HEK293 (cell line): Measurements from ENCODE around the gene GNB1.

Source experiments
- CTCF ChIP-seq: fragments of 450-650 bp; formaldehyde crosslinking; IDR thresholded peaks from 2 replicates; pipeline ENCODE4 v1.5.1; 2016; ENCODE audit warnings: missing biosample characterization, missing genetic modification characterization
- KLF10 ChIP-seq: fragments of 450-650 bp; IDR thresholded peaks from 2 replicates; pipeline ENCODE4 v1.5.1; 2018; ENCODE audit warnings: missing biosample characterization, mild to moderate bottlenecking, missing genetic modification characterization
- KLF8 ChIP-seq: fragments of 450-650 bp; formaldehyde crosslinking; IDR thresholded peaks from 2 replicates; pipeline ENCODE4 v1.5.1; 2016; ENCODE audit warnings: missing biosample characterization, missing genetic modification characterization
- TCF7L2 ChIP-seq: IDR thresholded peaks from 2 replicates; pipeline ENCODE4 v1.6.1; 2011; ENCODE audit warnings: low read depth, mild to moderate bottlenecking, inconsistent platforms, low read length, moderate library complexity, borderline replicate concordance
- ZNF169 ChIP-seq: fragments of 450-650 bp; formaldehyde crosslinking; IDR thresholded peaks from 2 replicates; pipeline ENCODE4 v1.5.1; 2016; ENCODE audit warnings: missing biosample characterization, missing genetic modification characterization
- ZNF174 ChIP-seq: fragments of 450-650 bp; formaldehyde crosslinking; IDR thresholded peaks from 2 replicates; pipeline ENCODE4 v1.5.0; 2017; ENCODE audit warnings: missing biosample characterization, mild to moderate bottlenecking, missing genetic modification characterization

GRCh38 chr1:1754051-1754815, 136.7 kb downstream of the GNB1 start:
- no peak for TF ChIP-seq TCF7L2
- no peak for TF ChIP-seq KLF8 (tag by site-specific recombination)
- TF ChIP-seq ZNF169 (tag by site-specific recombination), result no peak
- no peak for TF ChIP-seq ZNF174 (tag by site-specific recombination)
- no peak for TF ChIP-seq KLF10 (tag by site-specific recombination)
- no peak for TF ChIP-seq CTCF (tag by site-specific recombination)
